Non-pigmented ciliary epithelial cell (primary cell): ENCODE data around the gene EPB41L4B.

Source experiments
- DNase-seq: peaks from one replicate; pipeline ENCODE4 v3.0.0-alpha.2; 2010; ENCODE audit warnings: low read depth

EPB41L4B gene

DNA sequence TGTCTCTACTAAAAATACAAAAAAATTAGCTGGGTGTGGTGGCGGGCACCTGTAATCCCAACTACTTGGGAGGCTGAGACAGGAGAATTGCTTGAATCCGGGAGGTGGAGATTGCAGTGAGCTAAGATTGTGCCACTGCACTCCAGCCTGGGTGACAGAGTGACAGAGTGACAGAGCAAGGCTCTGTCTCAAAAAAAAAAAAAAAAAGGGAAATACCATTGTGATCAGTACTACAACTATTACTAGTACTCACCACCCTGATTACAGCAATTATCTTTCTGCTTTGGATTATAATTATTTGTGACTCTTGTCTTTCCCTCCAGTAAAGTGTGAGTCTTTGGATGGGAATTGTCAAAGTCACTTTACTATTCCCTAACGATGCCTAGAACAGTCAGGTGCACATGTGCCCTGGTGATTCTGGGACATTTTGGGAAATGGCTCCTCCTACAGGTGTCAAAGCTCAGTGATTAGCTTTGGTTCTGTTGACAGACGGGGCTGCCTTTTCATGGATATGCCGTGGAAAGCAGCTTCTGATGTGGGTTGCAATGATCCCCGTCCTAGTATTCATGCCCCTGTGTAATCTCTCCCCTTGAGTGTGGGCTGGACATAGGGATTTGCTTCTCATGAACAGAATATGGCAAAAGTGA is 122.0 kb downstream of the EPB41L4B start:
- DNase-seq, result no peak

GRCh38 chr9:109193974-109194556 is 126.8 kb downstream of the EPB41L4B start:
- no peak for DNase-seq

GRCh38 chr9:109192732-109193361 is 128.0 kb downstream of the EPB41L4B start:
- DNase-seq, result no peak

DNA sequence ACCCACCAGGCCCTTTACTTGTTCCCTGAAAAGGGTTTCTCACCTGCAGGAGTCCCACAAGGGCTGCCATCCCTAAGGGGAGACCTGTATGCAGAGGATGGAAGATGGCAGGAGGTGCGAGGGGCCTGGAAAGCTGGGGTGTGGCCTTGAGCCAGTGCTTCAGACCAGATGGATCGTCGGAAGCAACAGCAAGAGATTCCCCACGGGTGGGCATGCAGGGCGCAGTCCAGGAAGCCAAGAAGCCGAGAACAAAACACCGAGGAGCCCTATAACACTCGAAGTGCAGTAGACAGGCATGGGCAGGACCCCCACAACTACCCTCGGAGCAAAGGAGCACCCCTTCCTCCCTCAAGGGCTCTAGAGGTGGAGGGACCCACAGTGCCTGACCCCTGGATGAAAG is 129.1 kb downstream of the EPB41L4B start:
- no peak for DNase-seq

GRCh38 chr9:109190151-109190550 is 130.7 kb downstream of the EPB41L4B start:
- no peak for DNase-seq

GRCh38 chr9:109186857-109187520 is 133.9 kb downstream of the EPB41L4B start:
- no peak for DNase-seq

GRCh38 chr9:109182940-109183798 is 137.7 kb downstream of the EPB41L4B start:
- no peak for DNase-seq

DNA sequence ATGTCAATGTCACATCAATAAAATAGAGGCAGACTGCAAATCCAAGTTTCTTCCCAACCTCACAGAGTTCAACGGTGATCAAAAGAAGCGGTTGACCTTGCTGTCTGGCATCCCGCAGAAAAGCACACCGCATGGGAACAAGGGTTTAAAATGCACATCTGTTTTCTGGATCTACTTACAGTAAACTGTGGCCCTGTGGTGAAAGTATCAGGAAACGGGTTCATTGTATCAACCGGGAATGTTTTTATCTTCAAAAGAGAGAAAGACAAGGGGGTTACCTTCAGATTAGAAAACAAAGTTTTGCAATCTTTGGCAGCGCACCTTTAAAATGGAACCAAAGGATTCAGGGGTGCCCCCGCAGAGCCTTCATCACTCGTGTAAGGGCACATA is 138.3 kb downstream of the EPB41L4B start:
- DNase-seq, result no peak

DNA sequence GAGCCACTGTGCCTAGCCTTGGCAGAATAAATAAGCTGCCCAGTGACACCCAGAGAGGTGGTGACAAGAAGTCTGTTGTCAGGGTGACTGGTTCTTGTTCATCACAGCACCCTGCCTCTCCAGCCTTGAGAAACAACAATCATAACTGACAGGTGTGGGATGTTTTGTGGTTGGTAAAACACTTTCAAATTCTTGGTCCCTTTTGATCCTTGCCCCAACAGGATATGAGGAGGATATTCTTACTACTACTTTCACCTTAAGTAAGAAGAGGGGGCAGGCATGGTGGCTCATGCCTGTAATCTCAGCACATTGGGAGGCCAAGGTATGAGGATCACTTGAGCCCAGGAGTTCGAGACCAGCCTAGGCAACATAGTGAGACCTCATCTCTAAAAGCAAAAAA is 139.6 kb downstream of the EPB41L4B start:
- no peak for DNase-seq

DNA sequence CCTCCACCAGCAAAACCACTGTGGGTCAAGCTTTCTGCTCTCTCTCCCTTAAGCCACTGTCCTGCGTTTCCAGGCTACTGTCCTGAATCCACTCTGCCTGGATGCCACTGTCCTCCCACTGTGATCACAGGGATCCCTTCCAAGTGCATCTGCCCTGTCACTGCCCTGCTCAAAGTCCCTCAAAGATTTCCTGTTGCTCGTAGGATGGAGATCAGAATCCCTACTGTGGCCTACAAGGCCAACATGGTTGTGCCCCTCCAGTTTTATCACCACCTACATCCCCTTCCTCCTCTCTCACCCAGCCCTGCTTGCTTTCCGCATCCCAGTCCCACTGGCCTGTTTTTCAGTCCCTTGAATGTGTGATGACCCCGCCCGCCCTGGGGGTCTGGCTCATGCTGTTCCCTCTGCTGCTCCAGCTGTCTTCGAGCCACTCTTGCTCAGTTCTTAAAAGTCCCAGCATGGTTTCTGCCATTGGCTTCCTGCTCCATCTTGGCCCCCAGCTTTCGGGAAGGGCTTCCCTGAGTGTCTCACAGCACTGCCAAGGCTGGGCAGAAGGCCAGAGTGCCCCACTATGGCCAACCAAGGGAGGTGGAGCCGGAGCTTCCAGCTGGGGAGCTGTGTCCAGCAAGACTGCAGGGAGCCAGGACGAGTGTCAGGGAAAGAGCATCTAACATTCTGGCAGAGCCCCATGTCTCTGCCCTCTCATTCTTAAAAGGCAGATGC is 140.9 kb downstream of the EPB41L4B start:
- DNase-seq, result no peak

- DNase-seq, result no peak
Observed at GRCh38 chr9:109176963-109177362, 143.9 kb downstream of the EPB41L4B start.

DNA sequence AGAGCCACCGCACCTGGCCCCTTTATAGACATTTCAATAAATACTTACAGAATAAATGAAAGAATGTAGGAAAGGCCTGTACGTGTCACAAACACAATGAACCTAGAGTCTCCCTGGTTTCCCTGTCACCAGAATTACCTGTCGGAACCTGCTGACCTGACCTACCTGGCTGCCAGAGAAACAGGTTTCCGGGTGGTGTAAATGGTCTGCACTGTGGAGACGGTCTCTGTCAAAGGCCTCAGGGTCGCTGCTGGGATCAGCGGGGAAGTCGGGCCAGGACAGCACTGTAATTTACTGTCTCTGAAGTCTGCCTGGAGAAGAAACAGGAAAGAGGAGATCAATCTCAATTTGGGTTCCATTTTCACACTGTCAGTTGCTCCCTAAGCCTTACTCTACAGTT is 144.5 kb downstream of the EPB41L4B start:
- no peak for DNase-seq

DNA sequence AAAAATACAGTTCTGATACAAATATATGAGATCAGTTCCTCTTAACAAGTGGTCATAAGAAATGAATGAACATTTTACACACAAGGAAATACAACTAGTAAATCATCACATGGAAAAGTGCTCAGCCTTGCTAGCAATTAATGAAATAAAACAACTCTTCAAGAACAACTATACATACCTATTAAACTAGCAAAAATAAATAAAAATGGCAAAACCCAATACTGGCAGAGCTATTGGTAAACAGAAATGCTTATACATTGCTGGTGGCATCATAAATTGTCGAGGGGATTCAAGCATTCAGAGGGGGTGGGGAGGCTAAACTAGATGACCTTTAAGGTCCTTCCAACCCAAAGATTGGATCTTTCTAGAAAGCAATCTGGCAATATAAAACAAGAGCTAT is 147.9 kb downstream of the EPB41L4B start:
- no peak for DNase-seq

DNA sequence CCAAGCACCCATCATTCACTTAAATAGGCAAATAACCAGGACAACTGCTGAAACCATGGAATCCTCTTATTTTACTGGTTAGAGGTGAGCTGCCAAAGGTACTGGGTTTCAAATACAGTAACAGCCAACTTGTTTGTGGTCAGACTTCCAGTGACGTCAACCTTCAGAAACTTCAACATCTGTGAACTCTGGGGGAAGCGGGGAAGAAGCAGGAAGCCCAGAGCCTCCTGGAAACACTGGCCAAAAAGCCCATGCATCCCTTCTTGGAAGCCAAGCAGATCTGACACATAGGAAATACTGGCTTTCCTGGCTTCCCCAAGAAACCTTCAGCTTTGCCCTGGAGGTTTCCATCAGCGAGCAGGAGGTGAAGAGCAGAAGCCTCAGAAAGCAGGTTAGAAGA is 148.9 kb downstream of the EPB41L4B start:
- DNase-seq, result no peak

- no peak for DNase-seq
Observed at GRCh38 chr9:109168170-109168569, 152.7 kb downstream of the EPB41L4B start.

DNA sequence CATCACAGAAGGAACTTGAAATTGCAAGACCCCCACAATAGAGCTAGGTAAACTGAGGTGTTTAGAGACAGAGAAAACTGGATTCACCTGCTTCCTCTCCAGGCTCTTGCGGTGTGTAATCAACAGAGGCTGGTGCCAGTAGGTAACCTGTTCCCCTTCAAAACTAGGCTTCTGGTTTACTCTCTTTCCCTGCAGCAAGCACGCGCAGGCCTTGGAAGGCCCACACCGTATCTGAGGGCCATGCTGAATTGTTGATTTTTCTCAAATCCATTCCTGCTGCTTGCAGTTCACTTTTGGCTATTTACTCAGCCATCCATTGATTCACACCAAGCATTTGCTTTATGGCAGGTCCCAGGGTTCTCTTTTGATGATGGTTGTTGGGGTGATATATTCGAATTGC is 153.1 kb downstream of the EPB41L4B start:
- no peak for DNase-seq

DNA sequence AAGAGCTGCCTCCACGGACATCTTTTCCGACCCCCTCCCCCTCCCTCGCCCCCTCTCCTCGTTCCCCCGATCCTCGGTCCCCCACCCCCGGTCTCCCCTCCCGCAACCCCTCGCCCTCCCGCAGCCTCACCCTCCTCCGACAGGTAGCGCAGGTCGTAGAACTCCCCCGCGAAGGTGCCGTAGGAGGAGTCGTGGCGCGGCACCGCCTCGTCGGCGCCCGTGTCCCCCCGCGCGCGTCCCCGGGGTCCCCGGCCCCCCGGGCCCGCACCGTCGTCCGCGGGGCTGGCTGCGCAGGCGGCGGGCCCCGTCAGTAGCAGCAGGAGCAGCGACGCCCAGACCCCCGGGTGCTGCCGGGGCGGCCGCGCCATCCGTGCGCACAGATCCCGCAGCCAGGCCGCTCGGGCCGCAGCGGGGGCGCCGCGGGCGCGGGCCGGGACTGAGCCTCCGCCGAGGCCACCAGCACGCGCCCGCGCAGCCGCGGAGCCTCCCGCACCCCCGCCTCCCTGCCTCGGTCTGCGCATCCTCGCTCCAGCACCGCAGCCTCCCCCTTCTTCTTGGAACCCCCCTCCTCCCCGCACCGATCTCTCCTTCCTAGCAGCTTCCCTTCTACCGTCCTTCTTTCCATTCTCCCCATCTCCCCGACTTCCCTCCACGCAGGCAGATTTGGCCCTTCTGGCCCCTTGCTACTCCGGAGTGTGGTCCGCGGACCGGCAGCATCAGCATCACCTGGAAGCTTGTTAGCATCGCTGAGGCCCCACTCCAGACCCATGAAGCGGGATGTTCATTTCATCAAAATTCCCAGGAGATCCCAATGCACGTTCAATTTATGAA is 153.9 kb downstream of the EPB41L4B start, which contains the start of gene FRRS1L:
Gene FRRS1L, minus strand, starts transcription at position 479 of the 831 bp plus-strand sequence. Its CDS starts 111 bp downstream, at position 368.
- DNase-seq, result no peak

DNA sequence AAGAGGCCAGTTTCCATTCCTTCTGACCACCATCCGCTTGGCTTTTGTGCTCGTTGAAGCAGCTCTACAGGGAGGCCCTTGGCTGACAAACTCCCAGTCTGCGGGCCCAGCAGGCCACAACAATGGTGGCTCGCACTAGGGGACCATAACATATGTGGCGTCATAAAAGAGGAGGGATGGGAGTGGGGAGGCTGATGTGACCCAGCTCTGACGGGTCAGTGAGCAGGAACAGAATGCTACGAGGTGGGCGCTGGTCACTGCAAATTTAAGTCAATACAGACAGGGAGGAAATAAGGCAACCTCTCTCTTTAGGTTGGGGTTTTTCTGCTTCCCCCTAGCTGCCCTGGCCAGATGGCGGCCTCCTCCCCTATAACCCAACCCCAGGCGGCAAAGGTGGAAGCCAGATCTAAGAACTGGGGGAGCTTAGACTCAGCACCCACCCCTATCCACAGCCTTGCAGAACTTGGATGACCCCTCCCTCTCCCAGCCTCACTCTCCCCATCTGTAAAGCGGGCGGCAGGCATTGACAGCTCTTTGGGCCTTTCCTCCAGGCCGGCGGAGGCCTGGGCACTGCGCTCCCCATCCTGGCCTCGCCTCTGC is 154.6 kb downstream of the EPB41L4B start:
- DNase-seq, result no peak

DNA sequence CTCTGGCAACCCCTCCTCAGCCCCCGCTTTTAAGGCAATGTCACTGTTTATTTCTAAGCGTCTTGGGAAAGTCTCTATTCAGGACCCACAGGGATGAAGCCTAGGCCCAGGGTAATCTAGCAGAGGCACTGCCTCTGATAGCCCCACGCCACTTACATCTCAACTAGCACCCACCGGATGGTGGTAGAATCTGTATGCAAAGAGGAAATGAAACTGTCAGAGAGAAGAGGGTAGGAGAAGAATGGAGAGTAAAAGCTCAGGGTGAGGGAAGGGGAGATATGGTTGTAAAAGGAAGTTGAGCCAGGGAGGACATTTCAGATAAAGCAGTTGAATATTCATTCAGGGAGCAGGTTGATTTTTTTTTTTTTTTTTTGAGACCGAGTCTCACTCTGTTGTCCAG is 156.8 kb downstream of the EPB41L4B start:
- DNase-seq, result no peak

DNA sequence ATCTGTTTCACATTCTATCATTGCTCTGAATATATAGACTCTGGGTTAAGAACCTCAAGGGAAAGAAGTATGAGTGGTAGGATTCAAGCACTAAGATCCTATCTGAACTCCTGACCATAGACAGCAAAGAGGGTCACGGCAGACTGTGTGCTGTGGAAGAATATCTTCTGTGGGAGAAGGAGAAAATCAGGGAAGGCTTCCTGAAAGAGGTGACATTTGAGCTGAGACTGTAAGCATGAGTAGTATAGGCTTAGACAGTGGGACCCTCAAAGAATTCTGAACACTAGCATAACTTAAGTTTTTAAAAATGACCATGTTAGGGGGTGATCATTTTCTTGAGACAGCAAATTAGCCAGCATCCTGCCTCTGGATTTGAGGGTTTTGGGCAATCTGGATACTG is 157.7 kb downstream of the EPB41L4B start:
- DNase-seq, result no peak
